Pancreas (tissue), 10 donors: ENCODE data around the gene CD300LD. TPM values are rescaled to one million over a fixed set of nuclear protein-coding genes. Genes with fewer than 3 reads are reported as not detected.

Experiments
- ATAC-seq, 4 donors: fragments of 200-7000 bp; cut with Tn5 transposase; one replicate each; pipeline versions ENCODE4 v1.8.0 to v1.9.1; 2020; ENCODE audit warnings: mild to moderate bottlenecking in 4 of 4, moderate library complexity in 4 of 4
- DNase-seq, 6 donors: peaks; one replicate each; pipeline ENCODE4 v3.0.0-alpha.2; 2020
- FAIRE-seq: peaks from 2 replicates; lab custom pipeline; 2012; peaks lifted over from hg19 to GRCh38; lab: Jason Lieb, UNC
- H3K27ac ChIP-seq, 4 donors: fragments of 200-600 bp; sonication (generic); 1 replicate in 3 of 4; 2 replicates in 1 of 4; pipeline versions ENCODE4 v1.5.0 to v1.8.0; 2020
- H3K27me3 ChIP-seq, 4 donors: fragments of 200-600 bp; one replicate each; pipeline ENCODE4 v1.8.0; 2021
- H3K36me3 ChIP-seq, 3 donors: fragments of 200-600 bp; sonication (generic) in 1 of 3; one replicate each; pipeline versions ENCODE4 v1.5.0 to v1.8.0; 2020 to 2021
- H3K4me1 ChIP-seq, 3 donors: fragments of 200-600 bp; one replicate each; pipeline ENCODE4 v1.8.0; 2021
- H3K4me3 ChIP-seq, 4 donors: fragments of 200-600 bp; sonication (generic) in 2 of 4; one replicate each; pipeline versions ENCODE4 v1.5.0 to v1.8.0; 2020 to 2021
- H3K9me3 ChIP-seq, 4 donors: fragments of 200-600 bp; one replicate each; pipeline ENCODE4 v1.8.0; 2021
- CTCF ChIP-seq, 4 donors: fragments of 200-600 bp; sonication (generic) in 3 of 4; IDR thresholded peaks; one replicate each; pipeline versions ENCODE4 v1.5.0 to v1.8.0; 2021; ENCODE audit warnings: antibody characterized with exemption in 4 of 4
- WGBS, 2 donors: extraction: QIAGEN DNeasy Blood & Tissue Kit; methylation state at CpG; one replicate each; pipeline ENCODE4 v1.1.7; 2013; 5-methylcytosine and 5-hydroxymethylcytosine counted together
- intact Hi-C, 3 donors: fragments of 100-400 bp; cut with DNase I; formaldehyde crosslinking; loops; one replicate each; pipeline versions ENCODE4 v1.11.1 to v1.14.2; 2022
- polyA plus RNA-seq, 2 donors: library from polyadenylated mRNA; stranded (reverse); fragments of 200-250 nt; gene quantifications; one replicate each; pipeline ENCODE4 v1.2.3, GENCODE V29; 2013
- total RNA-seq, 6 donors: library from RNA; stranded (reverse); fragmentation: NEBNext Ultra II Directional in 4 of 6; extraction: Animal tissue kit (Norgen Biotek cat#: 25700) in 4 of 6; gene quantifications; one replicate each; pipeline versions ENCODE4 v1.2.1 to v1.2.4, GENCODE V29; 2021 to 2023
- donor health status: healthy with polysubstance abuse.
- donor health status: DM: no; HTN: no; CAD: no; lungs with moderate emphysema.
- donor health status: DM: no; HTN: no; CAD: no.
- donor health status: control.
- donor health status: control.
- donor health status: Bipolar disorder and iron deficiency.
- donor health status: DM: yes; HTN: yes; CAD: no.
- donor health status: DM: no; HTN: no; CAD: no.
- donor health status: DM: no; HTN: no; CAD: no.
- donor health status: DM: yes; HTN: yes; CAD: no.

Gene CD300LD
- total and polyA plus RNA-seq, 8 donors = not detected

- Histone ChIP-seq H3K4me1 (no peaks in the 10 kb centered on the region), H3K27me3 (no peaks in the 10 kb centered on the region), H3K27ac (no peak overlapping the region), H3K36me3 (no peaks in the 10 kb centered on the region), H3K9me3 (no peaks in the 10 kb centered on the region), H3K4me3 (no peak overlapping the region)
- intact Hi-C loops = no loop called here
- ATAC-seq (peak in 3 of 4 donors; percentile 59 to 81 (median 74)), FAIRE-seq (no peak), DNase-seq (peak in 1 of 6 donors; percentile 53)
- TF ChIP-seq CTCF (IDR thresholded peaks at IDR 0.05) = no peak
- 51 to 66% methylated on average over 32 of the region's 32 CpGs for WGBS, 2 donors
Observed at GRCh38 chr17:74569020-74570003, 22.8 kb downstream of the CD300LD start.

GRCh38 chr17:74568106-74568873 is 23.8 kb downstream of the CD300LD start:
- no peak for TF ChIP-seq CTCF (IDR thresholded peaks at IDR 0.05)
- no peak for FAIRE-seq
- 51 to 55% methylated on average over 4 of the region's 4 CpGs for WGBS, 2 donors

GRCh38 chr17:74567397-74567796 is 24.7 kb downstream of the CD300LD start, which contains the start of gene CD300H:
Gene CD300H, minus strand, starts transcription at chr17:74567509.
- H3K27ac ChIP-seq = no peak within 1 kb of the TSS
- ATAC-seq (peak in 2 of 4 donors; percentile 22 to 51), FAIRE-seq (no peak), DNase-seq (no peak)
- no peak for TF ChIP-seq CTCF (IDR thresholded peaks at IDR 0.05)
- intact Hi-C loops = no loop called here
- H3K4me3 ChIP-seq = no peak within 1 kb of the TSS
- 62 to 81% methylated on average over 2 of the region's 2 CpGs for WGBS, 2 donors
- no peaks in the 10 kb centered on the region for H3K27me3 ChIP-seq
- H3K9me3 ChIP-seq = no peaks in the 10 kb centered on the region
- no peaks in the 10 kb centered on the region for H3K4me1 ChIP-seq
- no peaks in the 10 kb centered on the region for H3K36me3 ChIP-seq

More at GRCh38 chr17:74568106-74568873, 23.8 kb downstream of the CD300LD start:
- H3K4me3 ChIP-seq = no peak overlapping the region
- no peaks in the 10 kb centered on the region for H3K27me3 ChIP-seq
- H3K36me3 ChIP-seq = no peaks in the 10 kb centered on the region
- H3K9me3 ChIP-seq = no peaks in the 10 kb centered on the region
- intact Hi-C loops = no loop called here
- no peaks in the 10 kb centered on the region for H3K4me1 ChIP-seq
- H3K27ac ChIP-seq = no peak overlapping the region
- no peak for ATAC-seq
- DNase-seq = no peak

DNA sequence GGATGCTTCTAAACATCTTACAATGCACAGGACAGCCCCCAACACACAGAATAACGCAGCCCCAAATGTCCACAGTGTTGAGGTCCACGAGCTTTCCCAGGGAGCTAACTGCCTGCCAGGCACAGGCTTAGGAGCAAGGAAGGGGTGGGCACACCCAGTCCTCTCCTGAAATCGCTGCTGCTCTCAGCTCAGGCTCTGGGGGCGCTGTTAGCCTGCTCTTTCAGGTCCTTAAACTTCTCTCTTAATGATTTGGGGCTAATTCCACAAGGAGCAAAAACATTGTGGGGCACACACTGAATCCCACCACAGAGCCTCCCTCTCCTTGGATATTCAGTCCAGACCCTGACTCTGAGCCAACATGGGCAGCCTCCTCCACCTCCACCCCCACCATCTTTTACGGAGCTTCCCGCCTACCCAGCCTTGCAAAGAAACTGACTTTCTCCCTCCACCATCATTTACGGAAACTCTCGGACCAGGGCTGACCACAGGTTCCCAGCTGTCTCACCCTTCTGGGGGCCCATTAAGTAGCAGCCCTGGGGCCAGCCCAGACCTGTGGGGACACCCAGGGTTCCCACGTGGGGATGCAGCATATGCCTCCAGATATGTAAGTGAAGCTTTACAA is 25.8 kb downstream of the CD300LD start:
- FAIRE-seq (no peak), DNase-seq (no peak), ATAC-seq (peak in 3 of 4 donors; percentile 23 to 56 (median 31))
- no peaks in the 10 kb centered on the region for H3K27me3 ChIP-seq
- H3K36me3 ChIP-seq = no peaks in the 10 kb centered on the region
- no peaks in the 10 kb centered on the region for H3K4me1 ChIP-seq
- no peak overlapping the region for H3K4me3 ChIP-seq
- no peaks in the 10 kb centered on the region for H3K9me3 ChIP-seq
- no peak overlapping the region for H3K27ac ChIP-seq
- WGBS, 2 donors = 29 to 36% methylated on average over 9 of the region's 9 CpGs
- intact Hi-C loops = no loop called here
- TF ChIP-seq CTCF (IDR thresholded peaks at IDR 0.05) = peak in 2 of 4 donors; percentile 18 to 25
